Smooth muscle cell (in vitro differentiated cells): ENCODE measurements around the gene ABCD3. TPM values are rescaled to one million over a fixed set of nuclear protein-coding genes. Genes with fewer than 3 reads are reported as not detected.

Experiments used
- DNase-seq: peaks from one replicate; lab custom pipeline; 2025; ENCODE audit not compliant: unreplicated experiment; lab: John Stamatoyannopoulos, UW
- H2AFZ ChIP-seq: fragments of 200-600 bp; sonication (generic); 2 replicates; pipeline ENCODE4 v1.6.0; 2016; ENCODE audit warnings: antibody characterized with exemption, low read depth, mild to moderate bottlenecking
- H3F3A ChIP-seq: fragments of 200-600 bp; sonication (generic); 2 replicates; pipeline ENCODE4 v1.6.0; 2017; ENCODE audit warnings: antibody characterized with exemption, low read depth
- H3K27ac ChIP-seq: fragments of 200-600 bp; sonication (generic); 2 replicates; pipeline ENCODE4 v1.5.1; 2016; ENCODE audit warnings: low read depth, mild to moderate bottlenecking
- H3K27me3 ChIP-seq: fragments of 200-600 bp; sonication (generic); 2 replicates; pipeline ENCODE4 v1.6.1; 2016; ENCODE audit warnings: low read depth, mild to moderate bottlenecking
- H3K36me3 ChIP-seq: fragments of 200-600 bp; sonication (generic); 2 replicates; pipeline ENCODE4 v1.5.1; 2016; ENCODE audit warnings: low read depth
- H3K4me1 ChIP-seq: fragments of 200-600 bp; sonication (generic); 2 replicates; pipeline ENCODE4 v1.5.1; 2016; ENCODE audit warnings: low read depth
- H3K4me2 ChIP-seq: fragments of 200-600 bp; sonication (generic); 2 replicates; pipeline ENCODE4 v1.6.0; 2016; ENCODE audit warnings: mild to moderate bottlenecking
- H3K4me3 ChIP-seq: fragments of 200-600 bp; sonication (generic); 2 replicates; pipeline ENCODE4 v1.5.1; 2016; ENCODE audit warnings: mild to moderate bottlenecking
- H3K79me2 ChIP-seq: fragments of 200-600 bp; sonication (generic); 2 replicates; pipeline ENCODE4 v1.6.0; 2016; ENCODE audit warnings: low read depth, mild to moderate bottlenecking
- H3K9ac ChIP-seq: fragments of 200-600 bp; sonication (generic); 2 replicates; pipeline ENCODE4 v1.6.0; 2016; ENCODE audit warnings: low read depth
- H3K9me3 ChIP-seq: fragments of 200-600 bp; sonication (generic); replicated peaks from 2 replicates; pipeline ENCODE4 v1.5.1; 2016; ENCODE audit warnings: low read depth
- H4K20me1 ChIP-seq: fragments of 200-600 bp; sonication (generic); 2 replicates; pipeline ENCODE4 v1.6.0; 2016; ENCODE audit warnings: low read depth
- WGBS: methylation state at CpG from one replicate; pipeline ENCODE4 v1.1.7; 2016; ENCODE audit warnings: low lambda C conversion rate; 5-methylcytosine and 5-hydroxymethylcytosine counted together
- polyA plus RNA-seq: library from polyadenylated mRNA; unstranded; fragments of >200 nt; fragmentation: Nextera tagmentation; extraction: Ambion mirVana; gene quantifications from 2 replicates; pipeline ENCODE4 v1.2.1, GENCODE V29; 2016
- total RNA-seq: library from RNA; depleted of rRNA; stranded (reverse); fragments of >200 nt; gene quantifications from 2 replicates; pipeline ENCODE4 v1.2.3, GENCODE V29; 2014
- TF ChIP-seq, protein P1 (sequence below): fragments of 200-600 bp; sonication (generic); IDR thresholded peaks from 2 replicates; pipeline ENCODE4 v1.5.1; 2017; ENCODE audit warnings: borderline replicate concordance, mild to moderate bottlenecking, antibody characterized with exemption; ENCODE audit not compliant: insufficient read depth, poor library complexity, severe bottlenecking

ABCD3 gene
- total and polyA plus RNA-seq, 2 experiments from 2014 or later = 22.5 to 42.4 TPM

DNA sequence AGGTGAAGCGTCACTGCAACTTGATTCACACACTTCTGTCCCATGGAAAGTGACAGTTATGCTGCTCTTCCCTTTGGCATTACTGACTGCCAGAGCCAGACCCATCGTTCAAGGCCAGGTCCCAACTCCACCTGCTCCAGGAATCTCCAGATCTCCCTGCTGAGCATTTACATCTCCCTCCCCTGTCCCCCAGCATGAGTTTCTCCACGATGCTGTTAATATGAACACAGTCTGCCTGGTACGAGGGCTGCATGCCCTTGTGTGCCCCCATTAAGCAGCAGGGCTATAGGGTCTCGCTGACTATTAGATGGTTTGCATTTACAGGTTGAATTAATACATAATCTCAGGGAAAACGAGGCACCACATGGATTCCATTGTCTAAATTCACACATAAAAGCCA, 119.1 kb downstream of the ABCD3 start:
- Histone ChIP-seq H3K9me3 (no peaks in the 10 kb centered on the region), H3K27ac (peak overlapping the region; percentile 94), H3K9ac (peak overlapping the region; percentile 90), H3K36me3 (peaks cover 14% of the 10 kb centered on the region), H3F3A (peaks cover 58% of the 10 kb centered on the region), H3K4me3 (peak overlapping the region; percentile 89), H3K27me3 (no peaks in the 10 kb centered on the region), H3K4me2 (peak overlapping the region; percentile 94), H4K20me1 (peaks cover 93% of the 10 kb centered on the region), H2AFZ (no peak overlapping the region), H3K4me1 (peaks cover 34% of the 10 kb centered on the region), H3K79me2 (peaks cover 81% of the 10 kb centered on the region)
- DNase-seq = no peak
- TF ChIP-seq, protein P1, sequence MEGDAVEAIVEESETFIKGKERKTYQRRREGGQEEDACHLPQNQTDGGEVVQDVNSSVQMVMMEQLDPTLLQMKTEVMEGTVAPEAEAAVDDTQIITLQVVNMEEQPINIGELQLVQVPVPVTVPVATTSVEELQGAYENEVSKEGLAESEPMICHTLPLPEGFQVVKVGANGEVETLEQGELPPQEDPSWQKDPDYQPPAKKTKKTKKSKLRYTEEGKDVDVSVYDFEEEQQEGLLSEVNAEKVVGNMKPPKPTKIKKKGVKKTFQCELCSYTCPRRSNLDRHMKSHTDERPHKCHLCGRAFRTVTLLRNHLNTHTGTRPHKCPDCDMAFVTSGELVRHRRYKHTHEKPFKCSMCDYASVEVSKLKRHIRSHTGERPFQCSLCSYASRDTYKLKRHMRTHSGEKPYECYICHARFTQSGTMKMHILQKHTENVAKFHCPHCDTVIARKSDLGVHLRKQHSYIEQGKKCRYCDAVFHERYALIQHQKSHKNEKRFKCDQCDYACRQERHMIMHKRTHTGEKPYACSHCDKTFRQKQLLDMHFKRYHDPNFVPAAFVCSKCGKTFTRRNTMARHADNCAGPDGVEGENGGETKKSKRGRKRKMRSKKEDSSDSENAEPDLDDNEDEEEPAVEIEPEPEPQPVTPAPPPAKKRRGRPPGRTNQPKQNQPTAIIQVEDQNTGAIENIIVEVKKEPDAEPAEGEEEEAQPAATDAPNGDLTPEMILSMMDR = no peak
- 67% methylated on average over 6 of the region's 6 CpGs for WGBS

DNA sequence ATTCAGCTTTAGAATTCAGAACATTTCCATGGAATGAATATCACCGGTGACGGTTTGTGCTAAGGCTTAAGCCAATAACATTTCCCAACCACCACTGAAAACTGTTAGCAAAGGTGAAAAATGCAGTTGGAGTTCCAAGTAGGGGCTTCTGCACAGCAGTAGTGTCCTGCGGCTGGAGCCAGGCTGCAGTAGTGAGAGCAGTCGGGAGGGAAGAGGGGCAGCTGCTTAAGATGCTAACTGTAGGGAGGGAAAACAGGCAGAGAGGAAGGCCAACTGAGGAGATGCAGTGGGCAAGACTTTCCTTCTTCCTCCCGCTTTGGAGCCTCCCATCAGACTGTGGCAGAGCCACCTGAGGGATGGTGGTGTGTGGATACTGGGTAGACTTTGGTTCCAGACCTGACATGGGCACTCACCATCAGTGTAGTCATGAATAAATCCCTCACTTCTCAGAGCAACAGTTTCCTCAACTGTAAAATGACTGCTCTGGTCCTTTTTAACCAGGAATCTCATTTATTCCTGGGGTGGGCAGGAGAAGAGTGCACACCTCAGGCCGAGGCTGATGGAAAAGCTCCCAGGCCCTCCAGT, 120.1 kb downstream of the ABCD3 start:
- TF ChIP-seq, protein P1 = no peak
- Histone ChIP-seq H2AFZ (no peak overlapping the region), H3K4me2 (peak overlapping the region; percentile 94), H3K4me3 (peak overlapping the region; percentile 89), H3F3A (peaks cover 54% of the 10 kb centered on the region), H3K9ac (peak overlapping the region; percentile 90), H4K20me1 (peaks cover 82% of the 10 kb centered on the region), H3K79me2 (peaks cover 87% of the 10 kb centered on the region), H3K27ac (peak overlapping the region; percentile 94), H3K9me3 (no peaks in the 10 kb centered on the region), H3K36me3 (peaks cover 10% of the 10 kb centered on the region), H3K27me3 (no peaks in the 10 kb centered on the region), H3K4me1 (peaks cover 42% of the 10 kb centered on the region)
- WGBS = 35% methylated on average over 6 of the region's 6 CpGs
- no peak for DNase-seq

DNA sequence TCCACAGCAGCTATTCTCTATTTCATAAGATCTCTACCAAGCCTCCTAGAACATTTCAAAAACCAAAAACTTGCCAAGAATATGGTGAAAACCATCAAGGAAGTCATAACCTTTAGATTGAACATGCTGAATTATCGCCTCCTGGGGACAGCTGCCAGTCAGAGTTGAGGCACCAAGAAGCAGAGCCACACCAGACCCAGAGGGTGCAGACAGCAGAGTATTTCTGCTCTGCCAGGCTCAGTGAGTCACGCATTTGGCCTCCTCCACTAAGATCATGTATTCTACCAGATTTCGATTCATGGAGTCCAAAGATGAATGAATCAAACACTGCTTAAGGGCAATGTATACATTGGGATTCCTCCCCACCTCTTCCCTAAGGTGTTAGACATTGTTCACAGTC, 121.3 kb downstream of the ABCD3 start:
- peaks cover 70% of the 10 kb centered on the region for H4K20me1 ChIP-seq
- peak overlapping the region; percentile 94 for H3K27ac ChIP-seq

More for the DNA sequence above, 121.3 kb downstream of the ABCD3 start:
- H3K79me2 ChIP-seq = peaks cover 81% of the 10 kb centered on the region
- H3K9ac ChIP-seq = peak overlapping the region; percentile 90
- peaks cover 8% of the 10 kb centered on the region for H3K36me3 ChIP-seq
- no peak overlapping the region for H2AFZ ChIP-seq
- H3K27me3 ChIP-seq = no peaks in the 10 kb centered on the region
- 26% methylated on average over 3 of the region's 3 CpGs for WGBS
- peak overlapping the region; percentile 89 for H3K4me3 ChIP-seq
- peak overlapping the region; percentile 94 for H3K4me2 ChIP-seq
- TF ChIP-seq, protein P1 = no peak
- H3K9me3 ChIP-seq = no peaks in the 10 kb centered on the region
- no peak for DNase-seq
- peaks cover 46% of the 10 kb centered on the region for H3F3A ChIP-seq
- H3K4me1 ChIP-seq = peaks cover 47% of the 10 kb centered on the region
